Suprapubic skin (tissue), 4 donors: Measurements from ENCODE around the gene ERBB4. TPM values are rescaled to one million over a fixed set of nuclear protein-coding genes. Genes with fewer than 3 reads are reported as not detected.
"Not testable (repeated sequence)": the region's sequence is repeated elsewhere in the genome, so short reads cannot be mapped to it uniquely, and the experiment has no call there.

ENCODE experiments used
- DNase-seq, 2 donors: peaks; one replicate each; pipeline ENCODE4 v3.0.0-alpha.2; 2019; ENCODE audit warnings: low spot score in 2 of 2
- H3K27ac ChIP-seq: fragments of 200-600 bp; sonication (generic); one replicate; pipeline ENCODE4 v1.5.1; 2019
- H3K27me3 ChIP-seq: fragments of 200-600 bp; sonication (generic); one replicate; pipeline ENCODE4 v1.5.1; 2019
- H3K36me3 ChIP-seq: fragments of 200-600 bp; sonication (generic); one replicate; pipeline ENCODE4 v1.5.1; 2019
- H3K4me1 ChIP-seq: fragments of 200-600 bp; sonication (generic); one replicate; pipeline ENCODE4 v1.5.1; 2019
- H3K4me3 ChIP-seq: fragments of 200-600 bp; sonication (generic); one replicate; pipeline ENCODE4 v1.5.1; 2019; ENCODE audit warnings: mild to moderate bottlenecking
- H3K9me3 ChIP-seq: fragments of 200-600 bp; sonication (generic); one replicate; pipeline ENCODE4 v1.5.1; 2019
- CTCF ChIP-seq, 2 donors: fragments of 200-600 bp in 1 of 2; fragments of 450-650 bp in 1 of 2; sonication (generic) in 1 of 2; IDR thresholded peaks; one replicate each; pipeline ENCODE4 v1.5.1; 2016 to 2019; ENCODE audit warnings: antibody characterized with exemption in 2 of 2, mild to moderate bottlenecking in 1 of 2, moderate library complexity in 1 of 2
- EP300 ChIP-seq: sonication (generic); formaldehyde crosslinking; IDR thresholded peaks from one replicate; pipeline ENCODE4 v1.6.1; 2017; ENCODE audit warnings: antibody characterized with exemption
- POLR2A ChIP-seq, 2 donors: fragments of 450-650 bp; IDR thresholded peaks; one replicate each; pipeline ENCODE4 v1.6.1; 2017; ENCODE audit warnings: antibody characterized with exemption in 2 of 2, mild to moderate bottlenecking in 2 of 2, moderate library complexity in 2 of 2
- POLR2AphosphoS5 ChIP-seq, 3 donors: sonication (generic); formaldehyde crosslinking; IDR thresholded peaks; one replicate each; pipeline ENCODE4 v1.6.1; 2017; ENCODE audit warnings: antibody characterized with exemption in 3 of 3
- WGBS: methylation state at CpG from one replicate; pipeline ENCODE4 v1.1.5; 2018; 5-methylcytosine and 5-hydroxymethylcytosine counted together
- total RNA-seq, 4 donors: library from RNA; depleted of rRNA; stranded (reverse); fragments of >200 nt; gene quantifications; one replicate each; pipeline ENCODE4 v1.1.0, GENCODE V29; 2016

The ERBB4 gene
- total RNA-seq, 4 donors from 2014 or later = 0.95 to 6.4 (median 1.5) TPM

GRCh38 chr2:212242724-212243123 is 295.9 kb downstream of the ERBB4 start:
- Histone ChIP-seq H3K4me1 (no peaks in the 10 kb centered on the region), H3K4me3 (no peak overlapping the region), H3K27ac (no peak overlapping the region), H3K27me3 (no peaks in the 10 kb centered on the region), H3K9me3 (no peaks in the 10 kb centered on the region), H3K36me3 (no peaks in the 10 kb centered on the region)
- no peak for TF ChIP-seq CTCF (IDR thresholded peaks at IDR 0.05)
- no peak for TF ChIP-seq EP300
- no peak for TF ChIP-seq POLR2A (IDR thresholded peaks at IDR 0.05)
- no peak for TF ChIP-seq POLR2AphosphoS5 (IDR thresholded peaks at IDR 0.05)
- no peak for DNase-seq
- WGBS = 33% methylated on average over 1 of the region's 1 CpG

GRCh38 chr2:212238152-212238551 is 300.4 kb downstream of the ERBB4 start:
- H3K9me3 ChIP-seq, H3K4me3 ChIP-seq, H3K36me3 ChIP-seq, DNase-seq, H3K4me1 ChIP-seq, H3K27me3 ChIP-seq, H3K27ac ChIP-seq: not testable (repeated sequence)
- WGBS = 97% methylated on average over 2 of the region's 3 CpGs

GRCh38 chr2:212237350-212238095 is 301.1 kb downstream of the ERBB4 start:
- no peaks in the 10 kb centered on the region for H3K36me3 ChIP-seq
- WGBS = 69% methylated on average over 6 of the region's 13 CpGs
- H3K27me3 ChIP-seq = no peaks in the 10 kb centered on the region
- H3K4me1 ChIP-seq = no peaks in the 10 kb centered on the region
- H3K27ac ChIP-seq = no peak overlapping the region
- TF ChIP-seq EP300 (no peak), POLR2AphosphoS5 (IDR thresholded peaks at IDR 0.05) (no peak), POLR2A (IDR thresholded peaks at IDR 0.05) (no peak), CTCF (IDR thresholded peaks at IDR 0.05) (no peak)
- H3K4me3 ChIP-seq = no peak overlapping the region
- H3K9me3 ChIP-seq = no peaks in the 10 kb centered on the region
- no peak for DNase-seq

- Histone ChIP-seq H3K4me3 (no peak overlapping the region), H3K36me3 (no peaks in the 10 kb centered on the region), H3K27ac (no peak overlapping the region), H3K9me3 (no peaks in the 10 kb centered on the region), H3K4me1 (peaks cover 7% of the 10 kb centered on the region), H3K27me3 (no peaks in the 10 kb centered on the region)
- WGBS = 13% methylated on average over 2 of the region's 2 CpGs
- DNase-seq = no peak
- no peak for TF ChIP-seq EP300
- TF ChIP-seq POLR2A (IDR thresholded peaks at IDR 0.05) = no peak
- no peak for TF ChIP-seq POLR2AphosphoS5 (IDR thresholded peaks at IDR 0.05)
- TF ChIP-seq CTCF (IDR thresholded peaks at IDR 0.05) = no peak
Measured at GRCh38 chr2:212228743-212229171, 309.8 kb downstream of the ERBB4 start.

- Histone ChIP-seq H3K27ac (no peak overlapping the region), H3K27me3 (no peaks in the 10 kb centered on the region), H3K9me3 (no peaks in the 10 kb centered on the region), H3K36me3 (no peaks in the 10 kb centered on the region), H3K4me1 (peaks cover 7% of the 10 kb centered on the region), H3K4me3 (no peak overlapping the region)
- TF ChIP-seq EP300 (no peak), CTCF (IDR thresholded peaks at IDR 0.05) (no peak), POLR2AphosphoS5 (IDR thresholded peaks at IDR 0.05) (no peak), POLR2A (IDR thresholded peaks at IDR 0.05) (no peak)
- 15% methylated on average over 4 of the region's 4 CpGs for WGBS
- DNase-seq = no peak
Measured at GRCh38 chr2:212227755-212228154, 310.8 kb downstream of the ERBB4 start.
